Neural cell (in vitro differentiated cells): ENCODE data around the gene OR11L1. TPM values are rescaled to one million over a fixed set of nuclear protein-coding genes. Genes with fewer than 3 reads are reported as not detected.

Experiments used
- H2AFZ ChIP-seq: fragments of 200-600, 300-800 bp; sonication (generic), shearing (Covaris generic); 2 replicates; pipeline ENCODE4 v1.6.0; 2014; ENCODE audit warnings: low read depth, mild to moderate bottlenecking, antibody characterized with exemption, low read length, moderate library complexity
- H3F3A ChIP-seq: fragments of 200-600 bp; shearing (Covaris generic); 2 replicates; pipeline ENCODE4 v1.6.1; 2016; ENCODE audit warnings: mild to moderate bottlenecking, moderate library complexity, mixed read lengths, antibody characterized with exemption, low read length; ENCODE audit not compliant: insufficient read depth, poor library complexity, severe bottlenecking
- H3K27ac ChIP-seq: fragments of 200-600, 300-800 bp; sonication (generic), shearing (Covaris generic); 2 replicates; pipeline ENCODE4 v1.5.1; 2014; ENCODE audit warnings: mild to moderate bottlenecking, low read length, moderate library complexity
- H3K27me3 ChIP-seq: fragments of 300-800, 200-600 bp; sonication (generic), shearing (Covaris generic); 2 replicates; pipeline ENCODE4 v1.6.0; 2014; ENCODE audit warnings: mild to moderate bottlenecking, low read depth, low read length, moderate library complexity; ENCODE audit not compliant: insufficient read depth
- H3K36me3 ChIP-seq: fragments of 300-800, 200-600 bp; sonication (generic), shearing (Covaris generic); 2 replicates; pipeline ENCODE4 v1.5.1; 2014; ENCODE audit warnings: mild to moderate bottlenecking, antibody characterized with exemption, low read length, moderate library complexity; ENCODE audit not compliant: insufficient read depth
- H3K4me2 ChIP-seq: fragments of 300-800, 200-600 bp; sonication (generic), shearing (Covaris generic); 2 replicates; pipeline ENCODE4 v1.6.0; 2014; ENCODE audit warnings: mild to moderate bottlenecking, low read length
- H3K4me3 ChIP-seq: fragments of 300-800, 200-600 bp; sonication (generic), shearing (Covaris generic); 2 replicates; pipeline ENCODE4 v1.5.1; 2014; ENCODE audit warnings: mild to moderate bottlenecking, low read length, moderate library complexity
- H3K79me2 ChIP-seq: fragments of 200-600 bp; shearing (Covaris generic); replicated peaks from 2 replicates; pipeline ENCODE4 v1.6.0; 2014; ENCODE audit warnings: mild to moderate bottlenecking, low read length, moderate library complexity; ENCODE audit not compliant: insufficient read depth
- H3K9ac ChIP-seq: fragments of 300-800, 200-600 bp; sonication (generic), shearing (Covaris generic); 2 replicates; pipeline ENCODE4 v1.6.1; 2016; ENCODE audit warnings: mild to moderate bottlenecking, low read length, mixed read lengths
- H3K9me2 ChIP-seq: fragments of 200-600 bp; shearing (Covaris generic); 2 replicates; pipeline ENCODE4 v1.6.1; 2016; ENCODE audit warnings: mild to moderate bottlenecking, low read length, mixed read lengths; ENCODE audit not compliant: insufficient read depth
- H3K9me3 ChIP-seq: fragments of 200-600, 300-800 bp; sonication (generic), shearing (Covaris generic); 2 replicates; pipeline ENCODE4 v1.6.1; 2016; ENCODE audit warnings: mild to moderate bottlenecking, mixed run types, low read length, moderate library complexity, mixed read lengths
- H4K20me1 ChIP-seq: fragments of 200-600 bp; shearing (Covaris generic); 2 replicates; pipeline ENCODE4 v1.6.1; 2016; ENCODE audit warnings: mild to moderate bottlenecking, mixed run types; ENCODE audit not compliant: insufficient read depth
- CTCF ChIP-seq: fragments of 450-650 bp; IDR thresholded peaks from 2 replicates; pipeline ENCODE4 v1.5.1; 2014; ENCODE audit warnings: antibody characterized with exemption, mild to moderate bottlenecking, moderate library complexity; ENCODE audit not compliant: poor library complexity, severe bottlenecking
- EP300 ChIP-seq: fragments of 450-650 bp; conservative IDR thresholded peaks from 2 replicates; pipeline ENCODE4 v1.6.1; 2014; ENCODE audit warnings: antibody characterized with exemption, mild to moderate bottlenecking, moderate library complexity; ENCODE audit not compliant: poor library complexity, severe bottlenecking
- EZH2 ChIP-seq: fragments of 200-600, 300-800 bp; shearing (Covaris generic), sonication (generic); IDR thresholded peaks from 2 replicates; pipeline ENCODE4 v1.6.1; 2014; ENCODE audit warnings: antibody characterized with exemption, low read length, borderline replicate concordance, mild to moderate bottlenecking; ENCODE audit not compliant: insufficient read depth, poor library complexity, severe bottlenecking
- MXI1 ChIP-seq: fragments of 450-650 bp; conservative IDR thresholded peaks from 2 replicates; pipeline ENCODE4 v1.6.1; 2014; ENCODE audit warnings: antibody characterized with exemption, mild to moderate bottlenecking; ENCODE audit not compliant: poor library complexity, severe bottlenecking
- POLR2AphosphoS5 ChIP-seq: IDR thresholded peaks from 2 replicates; pipeline ENCODE4 v1.6.1; 2012
- RAD21 ChIP-seq: fragments of 450-650 bp; conservative IDR thresholded peaks from 2 replicates; pipeline ENCODE4 v1.6.1; 2014; ENCODE audit warnings: antibody characterized with exemption, mild to moderate bottlenecking, moderate library complexity
- SMC3 ChIP-seq: fragments of 450-650 bp; conservative IDR thresholded peaks from 2 replicates; pipeline ENCODE4 v1.6.1; 2014; ENCODE audit warnings: antibody characterized with exemption, mild to moderate bottlenecking, moderate library complexity; ENCODE audit not compliant: poor library complexity
- TAF1 ChIP-seq: IDR thresholded peaks from 2 replicates; pipeline ENCODE4 v1.6.1; 2012; ENCODE audit warnings: low read depth
- polyA plus RNA-seq: library from polyadenylated mRNA; depleted of rRNA; stranded (reverse); fragments of >200 nt; gene quantifications from 2 replicates; pipeline ENCODE4 v1.2.3, GENCODE V29; 2014
- TF ChIP-seq, protein P1 (sequence below): IDR thresholded peaks from 2 replicates; pipeline ENCODE4 v1.6.1; 2012; ENCODE audit warnings: borderline replicate concordance

The OR11L1 gene
- polyA plus RNA-seq, 1 donor from 2014 or later = not detected

DNA sequence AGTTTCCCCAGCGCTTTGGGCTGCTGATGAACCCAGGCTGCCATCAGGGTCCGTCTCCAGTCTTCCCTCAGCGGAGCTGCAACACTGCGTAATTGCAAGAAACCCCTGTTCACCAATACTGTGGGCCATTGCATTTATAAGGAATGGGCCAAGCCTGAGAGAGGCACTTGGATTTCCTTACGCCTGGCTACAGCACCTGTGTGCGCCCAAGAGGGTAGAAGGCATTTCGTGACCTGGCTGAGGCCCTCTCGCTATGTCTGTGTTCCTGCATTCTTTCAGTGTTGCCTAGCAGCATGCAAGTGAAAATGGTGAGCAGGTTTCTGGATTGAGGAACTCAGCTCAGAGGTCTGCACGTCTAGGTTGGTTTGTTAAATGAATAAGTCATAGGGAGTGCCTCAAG is 41.6 kb upstream of the OR11L1 start:
- H3K4me2 ChIP-seq = no peak overlapping the region
- H3K36me3 ChIP-seq = no peaks in the 10 kb centered on the region
- no peak overlapping the region for H3K9ac ChIP-seq
- no peaks in the 10 kb centered on the region for H3K79me2 ChIP-seq
- H3K4me3 ChIP-seq = no peak overlapping the region
- no peak overlapping the region for H3K27ac ChIP-seq
- H3K9me3 ChIP-seq = no peaks in the 10 kb centered on the region
- TF ChIP-seq POLR2AphosphoS5 = no peak
- no peak for TF ChIP-seq EP300
- no peak for TF ChIP-seq EZH2
- TF ChIP-seq TAF1 = no peak
- no peak for TF ChIP-seq MXI1
- no peak for TF ChIP-seq RAD21
- TF ChIP-seq CTCF = no peak
- TF ChIP-seq SMC3 = no peak
- TF ChIP-seq, protein P1, sequence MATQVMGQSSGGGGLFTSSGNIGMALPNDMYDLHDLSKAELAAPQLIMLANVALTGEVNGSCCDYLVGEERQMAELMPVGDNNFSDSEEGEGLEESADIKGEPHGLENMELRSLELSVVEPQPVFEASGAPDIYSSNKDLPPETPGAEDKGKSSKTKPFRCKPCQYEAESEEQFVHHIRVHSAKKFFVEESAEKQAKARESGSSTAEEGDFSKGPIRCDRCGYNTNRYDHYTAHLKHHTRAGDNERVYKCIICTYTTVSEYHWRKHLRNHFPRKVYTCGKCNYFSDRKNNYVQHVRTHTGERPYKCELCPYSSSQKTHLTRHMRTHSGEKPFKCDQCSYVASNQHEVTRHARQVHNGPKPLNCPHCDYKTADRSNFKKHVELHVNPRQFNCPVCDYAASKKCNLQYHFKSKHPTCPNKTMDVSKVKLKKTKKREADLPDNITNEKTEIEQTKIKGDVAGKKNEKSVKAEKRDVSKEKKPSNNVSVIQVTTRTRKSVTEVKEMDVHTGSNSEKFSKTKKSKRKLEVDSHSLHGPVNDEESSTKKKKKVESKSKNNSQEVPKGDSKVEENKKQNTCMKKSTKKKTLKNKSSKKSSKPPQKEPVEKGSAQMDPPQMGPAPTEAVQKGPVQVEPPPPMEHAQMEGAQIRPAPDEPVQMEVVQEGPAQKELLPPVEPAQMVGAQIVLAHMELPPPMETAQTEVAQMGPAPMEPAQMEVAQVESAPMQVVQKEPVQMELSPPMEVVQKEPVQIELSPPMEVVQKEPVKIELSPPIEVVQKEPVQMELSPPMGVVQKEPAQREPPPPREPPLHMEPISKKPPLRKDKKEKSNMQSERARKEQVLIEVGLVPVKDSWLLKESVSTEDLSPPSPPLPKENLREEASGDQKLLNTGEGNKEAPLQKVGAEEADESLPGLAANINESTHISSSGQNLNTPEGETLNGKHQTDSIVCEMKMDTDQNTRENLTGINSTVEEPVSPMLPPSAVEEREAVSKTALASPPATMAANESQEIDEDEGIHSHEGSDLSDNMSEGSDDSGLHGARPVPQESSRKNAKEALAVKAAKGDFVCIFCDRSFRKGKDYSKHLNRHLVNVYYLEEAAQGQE = no peak
- no peaks in the 10 kb centered on the region for H3F3A ChIP-seq
- H2AFZ ChIP-seq = no peak overlapping the region
- no peaks in the 10 kb centered on the region for H4K20me1 ChIP-seq
- H3K27me3 ChIP-seq = no peaks in the 10 kb centered on the region
- H3K9me2 ChIP-seq = no peaks in the 10 kb centered on the region

- Histone ChIP-seq H2AFZ (no peak overlapping the region), H4K20me1 (no peaks in the 10 kb centered on the region), H3K4me2 (no peak overlapping the region), H3K36me3 (no peaks in the 10 kb centered on the region), H3K27ac (no peak overlapping the region), H3K9ac (no peak overlapping the region), H3K4me3 (no peak overlapping the region), H3K79me2 (no peaks in the 10 kb centered on the region), H3K9me3 (no peaks in the 10 kb centered on the region), H3K9me2 (no peaks in the 10 kb centered on the region), H3K27me3 (no peaks in the 10 kb centered on the region), H3F3A (no peaks in the 10 kb centered on the region)
- no peak for TF ChIP-seq RAD21
Measured at GRCh38 chr1:247865416-247865815, 23.7 kb upstream of the OR11L1 start.

- Histone ChIP-seq H3K9me2 (no peaks in the 10 kb centered on the region), H4K20me1 (no peaks in the 10 kb centered on the region), H3K4me2 (no peak overlapping the region), H3K27ac (no peak overlapping the region), H3K79me2 (no peaks in the 10 kb centered on the region), H3K36me3 (no peaks in the 10 kb centered on the region), H3K27me3 (no peaks in the 10 kb centered on the region), H3F3A (no peaks in the 10 kb centered on the region), H3K4me3 (no peak overlapping the region), H3K9ac (no peak overlapping the region), H2AFZ (no peak overlapping the region), H3K9me3 (no peaks in the 10 kb centered on the region)
- TF ChIP-seq CTCF = no peak
Measured at GRCh38 chr1:247864644-247865043, 22.9 kb upstream of the OR11L1 start.
